GM21423 (cell line): Measurements from ENCODE around the gene SSPN.

Source experiments
- ATAC-seq: cut with Tn5 transposase; IDR thresholded peaks from one replicate; pipeline ENCODE4 v1.9.1; 2021; ENCODE audit warnings: mild to moderate bottlenecking, moderate library complexity; ENCODE audit not compliant: unreplicated experiment

Gene SSPN

GRCh38 chr12:26185532-26186320 is 9.6 kb upstream of the SSPN start:
- ATAC-seq = no peak

- no peak for ATAC-seq
Measured at GRCh38 chr12:26187014-26187798, 8.2 kb upstream of the SSPN start.

GRCh38 chr12:26188127-26188526 is 7.2 kb upstream of the SSPN start:
- ATAC-seq = no peak

DNA sequence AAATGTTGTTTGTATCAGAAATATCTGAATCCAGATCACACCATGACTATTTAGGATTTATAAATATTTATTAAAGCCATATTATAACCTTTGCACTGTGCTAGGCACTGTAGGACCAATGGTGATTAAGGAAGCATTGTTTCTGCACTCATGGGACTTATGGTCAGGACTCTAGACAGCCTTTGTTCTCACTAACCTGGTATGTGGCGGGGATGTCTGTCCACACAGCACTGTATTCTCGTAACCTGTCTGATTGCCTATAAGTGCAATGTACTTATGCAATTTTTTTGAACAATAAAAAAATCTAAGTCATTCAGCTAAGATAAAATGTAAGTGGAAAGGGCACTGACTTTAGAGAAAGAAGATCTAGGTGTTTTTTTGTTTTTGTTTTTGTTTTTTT is 6.7 kb upstream of the SSPN start:
- ATAC-seq = no peak

DNA sequence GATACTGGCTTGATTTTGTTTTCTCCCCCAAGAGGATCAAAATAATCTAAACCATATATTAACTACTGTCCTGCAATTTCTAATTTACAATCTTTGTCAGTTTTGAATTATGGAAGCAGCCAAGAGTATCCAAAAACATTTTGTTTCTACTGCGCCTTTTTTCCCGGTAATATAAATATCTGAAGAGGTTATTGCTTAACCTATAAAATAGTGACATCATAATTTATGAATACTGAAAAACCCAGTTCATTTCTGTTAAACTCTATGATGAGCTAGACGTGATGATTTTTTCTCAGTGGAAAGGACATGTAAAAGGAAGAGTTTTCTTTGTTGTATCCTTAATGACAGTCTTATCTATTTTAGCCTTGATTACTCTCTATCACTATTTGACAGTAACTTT is 3.2 kb upstream of the SSPN start:
- ATAC-seq = no peak

- no peak for ATAC-seq
Measured at GRCh38 chr12:26193539-26193938, 1.8 kb upstream of the SSPN start.

DNA sequence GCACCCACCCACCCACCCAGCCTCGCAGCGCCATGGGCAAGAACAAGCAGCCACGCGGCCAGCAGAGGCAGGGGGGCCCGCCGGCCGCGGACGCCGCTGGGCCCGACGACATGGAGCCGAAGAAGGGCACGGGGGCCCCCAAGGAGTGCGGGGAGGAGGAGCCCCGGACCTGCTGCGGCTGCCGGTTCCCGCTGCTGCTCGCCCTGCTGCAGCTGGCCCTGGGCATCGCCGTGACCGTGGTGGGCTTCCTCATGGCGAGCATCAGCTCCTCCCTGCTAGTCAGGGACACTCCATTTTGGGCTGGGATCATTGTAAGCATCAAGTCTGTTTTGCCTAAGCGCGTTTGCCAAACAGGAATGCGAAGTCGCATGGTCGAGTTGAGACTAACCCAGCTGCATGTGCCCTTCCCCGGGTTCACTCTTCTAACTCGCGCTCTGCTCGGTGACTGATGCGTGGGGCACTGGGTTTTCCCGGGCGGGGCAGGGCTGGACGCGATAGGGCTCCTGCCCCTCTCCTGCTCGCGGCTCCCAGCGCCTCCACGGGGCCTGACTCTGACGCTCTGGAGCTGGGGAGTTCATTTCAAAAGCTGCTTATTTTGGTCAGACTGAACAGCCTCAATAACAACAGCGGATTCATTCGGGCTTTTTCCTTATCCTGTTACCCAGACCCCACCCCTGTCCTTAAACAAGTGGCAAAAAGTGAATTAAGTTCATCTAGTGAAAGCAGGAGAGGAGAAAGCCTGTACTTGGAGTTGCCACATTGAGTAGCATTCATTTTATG is 458 bp downstream of the SSPN start:
- ATAC-seq = no peak

DNA sequence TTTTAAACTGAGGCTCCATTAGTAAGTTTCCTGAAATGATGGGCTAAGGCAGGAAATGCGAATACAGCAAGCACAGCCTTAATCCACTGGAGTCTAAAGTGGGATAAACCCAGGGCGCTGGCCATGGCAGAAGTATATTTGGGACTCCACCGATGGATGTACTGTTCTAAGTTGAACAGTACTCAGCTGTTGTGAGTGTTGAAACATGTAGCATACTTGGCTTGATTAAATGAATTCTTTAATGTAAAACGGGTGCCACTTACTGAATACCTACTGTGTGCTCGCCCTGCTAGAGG is 996 bp downstream of the SSPN start:
- ATAC-seq = no peak

- ATAC-seq = no peak
Measured at GRCh38 chr12:26197832-26198231, 2.5 kb downstream of the SSPN start.

GRCh38 chr12:26198742-26199141 is 3.4 kb downstream of the SSPN start:
- ATAC-seq = no peak

GRCh38 chr12:26203167-26203780 is 7.9 kb downstream of the SSPN start:
- no peak for ATAC-seq

DNA sequence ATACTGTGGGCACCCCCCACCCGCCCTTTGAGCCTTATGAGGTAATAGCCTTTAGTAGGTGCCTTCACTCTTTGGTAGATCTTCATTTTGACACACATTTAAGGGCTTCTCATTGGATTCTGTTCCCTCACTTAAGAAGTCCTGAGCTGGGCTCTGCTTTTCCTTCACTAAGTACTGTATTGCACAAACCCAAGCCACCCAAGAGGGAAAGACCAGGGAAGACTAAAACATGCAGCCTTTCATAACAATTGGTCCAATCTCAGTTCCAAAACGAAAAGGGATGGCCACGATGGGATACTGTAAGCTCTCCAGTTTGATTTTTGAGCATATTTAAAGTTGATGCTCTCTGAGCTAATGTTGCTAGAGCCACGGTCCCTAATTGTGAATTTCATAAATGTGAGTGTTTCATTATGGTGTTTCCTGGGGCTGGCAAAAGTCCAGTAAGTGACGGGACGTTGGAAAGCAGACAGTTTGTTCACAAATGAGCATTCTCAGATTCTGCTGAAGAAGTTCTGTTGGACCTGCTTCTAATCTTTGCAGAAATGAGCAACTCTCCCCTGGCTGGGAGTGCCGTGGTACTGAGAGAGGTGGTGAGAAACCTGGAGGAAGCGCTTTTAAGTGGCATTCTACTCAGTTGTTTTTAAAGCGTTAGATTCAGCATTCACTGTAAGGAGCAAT is 9.4 kb downstream of the SSPN start:
- no peak for ATAC-seq

DNA sequence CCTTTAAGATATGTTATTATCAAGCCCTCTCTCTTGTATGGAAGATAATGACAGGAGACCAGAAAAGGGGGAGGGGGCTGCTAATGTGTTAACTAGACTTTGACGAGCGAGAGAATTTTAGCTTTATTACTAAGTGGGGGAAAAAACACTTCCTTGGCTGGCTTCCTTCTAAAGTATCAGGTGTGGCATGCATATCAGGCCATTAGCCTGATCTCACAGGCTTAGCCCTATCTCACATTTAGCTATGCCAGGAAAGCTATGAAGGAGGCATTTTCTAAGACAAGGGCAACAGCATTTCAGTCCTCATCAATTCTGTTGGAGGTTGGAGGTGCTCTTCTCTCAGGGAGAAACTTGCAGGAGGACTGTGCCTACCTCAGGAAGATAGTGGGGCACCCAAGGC is 9.9 kb downstream of the SSPN start:
- ATAC-seq = no peak

DNA sequence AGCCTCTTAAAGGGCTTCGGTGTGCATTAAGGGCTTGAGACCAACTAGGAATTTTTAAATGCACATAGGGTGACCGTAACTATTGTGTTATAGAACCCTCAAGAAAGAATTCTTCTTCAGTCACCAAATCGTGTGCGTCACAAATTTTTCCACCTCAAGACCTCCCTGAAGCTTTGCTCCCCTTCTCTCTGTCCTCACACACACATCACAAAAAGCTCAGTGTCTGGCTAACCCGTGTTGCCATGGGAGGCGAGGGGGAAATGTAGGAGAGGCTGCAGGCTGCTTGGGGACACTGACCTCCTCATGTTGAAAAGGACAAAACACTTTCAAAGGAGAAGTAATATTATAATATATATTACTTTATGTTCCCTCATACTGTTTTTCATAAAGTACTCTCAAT is 10.6 kb downstream of the SSPN start:
- no peak for ATAC-seq

- no peak for ATAC-seq
Measured at GRCh38 chr12:26211331-26211730, 16.0 kb downstream of the SSPN start.

GRCh38 chr12:26212396-26212795 is 17.0 kb downstream of the SSPN start:
- no peak for ATAC-seq

DNA sequence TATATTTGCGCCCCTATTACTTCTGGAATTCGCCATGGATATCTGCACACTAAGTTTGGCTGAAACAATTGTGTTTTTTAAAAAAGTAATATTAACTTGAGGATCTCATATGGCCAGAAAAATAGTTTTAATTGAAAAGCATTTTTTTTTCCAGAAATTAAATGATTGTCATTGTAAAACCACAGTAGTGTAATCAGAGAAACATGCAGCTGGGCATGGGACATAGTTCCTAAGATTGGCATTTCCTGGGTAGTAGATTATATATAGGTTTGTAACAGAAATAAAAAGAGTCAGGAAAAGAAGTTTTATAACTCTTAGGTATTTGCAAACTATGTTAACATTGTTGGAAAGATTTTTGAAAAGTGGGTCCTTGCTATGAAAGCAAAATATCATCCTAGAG is 17.6 kb downstream of the SSPN start:
- ATAC-seq = no peak

GRCh38 chr12:26214121-26214520 is 18.7 kb downstream of the SSPN start:
- no peak for ATAC-seq

GRCh38 chr12:26219736-26220135 is 24.4 kb downstream of the SSPN start:
- ATAC-seq = no peak

GRCh38 chr12:26224657-26225056 is 29.3 kb downstream of the SSPN start:
- no peak for ATAC-seq

DNA sequence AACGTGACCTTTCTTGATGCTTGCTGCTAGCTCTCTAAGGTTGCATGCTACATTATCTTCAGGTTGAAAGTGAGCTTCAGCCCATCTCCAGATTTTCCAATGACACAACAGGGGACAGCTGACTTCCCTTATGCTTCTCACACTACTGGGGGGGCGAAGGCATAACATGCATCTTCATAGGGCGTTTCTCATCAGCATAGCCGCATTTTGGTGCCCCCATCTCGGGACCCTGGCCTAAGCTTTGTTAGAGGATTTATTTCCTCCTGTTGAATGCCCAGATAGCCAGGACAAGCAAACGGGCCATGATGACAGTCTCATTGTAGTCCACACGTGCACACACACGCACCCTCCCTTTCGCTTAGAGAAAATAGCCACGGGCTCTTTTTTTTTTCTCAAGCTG is 30.7 kb downstream of the SSPN start:
- no peak for ATAC-seq
